ENCODE results near the gene SETD9.

- TF ChIP-seq CTCF (IDR thresholded peaks at IDR 0.05): no peak
- no peak for TF ChIP-seq POLR2A (IDR thresholded peaks at IDR 0.05)
These were observed 36.3 kb upstream of the SETD9 start for GRCh38 chr5:56873056-56873455.

Data from ovary (tissue), 3 donors.